Mesendoderm (in vitro differentiated cells): ENCODE measurements around the gene TP73.
A peak's percentile ranks its signal among the peaks of the same experiment; 100 is the strongest.

Experiments used
- DNase-seq: peaks from one replicate; pipeline ENCODE4 v3.0.0; 2013
- H2AK5ac ChIP-seq: 2 replicates; pipeline ENCODE4 v1.6.1; 2013; ENCODE audit warnings: low read length, inconsistent platforms
- H2BK120ac ChIP-seq: 2 replicates; pipeline ENCODE4 v1.6.1; 2013; ENCODE audit warnings: low read depth, mild to moderate bottlenecking, low read length, moderate library complexity, mixed read lengths
- H2BK15ac ChIP-seq: replicated peaks from 2 replicates; pipeline ENCODE4 v1.6.1; 2013; ENCODE audit warnings: low read depth, mild to moderate bottlenecking, moderate library complexity
- H2BK5ac ChIP-seq: 2 replicates; pipeline ENCODE4 v1.6.1; 2013; ENCODE audit warnings: low read length, inconsistent platforms
- H3K18ac ChIP-seq: 2 replicates; pipeline ENCODE4 v1.6.1; 2013; ENCODE audit warnings: mild to moderate bottlenecking, low read length, mixed read lengths
- H3K23ac ChIP-seq: one replicate; pipeline ENCODE4 v1.6.1; 2013; ENCODE audit warnings: low read length
- H3K27ac ChIP-seq: 2 replicates; pipeline ENCODE4 v1.5.1; 2013; ENCODE audit warnings: low read depth, mild to moderate bottlenecking, inconsistent platforms, low read length, moderate library complexity
- H3K27me3 ChIP-seq: 2 replicates; pipeline ENCODE4 v1.6.1; 2013; ENCODE audit warnings: low read length, control low read depth, mild to moderate bottlenecking, inconsistent platforms; ENCODE audit not compliant: insufficient read depth, poor library complexity
- H3K36me3 ChIP-seq: 2 replicates; pipeline ENCODE4 v1.6.1; 2013; ENCODE audit warnings: low read length, inconsistent platforms; ENCODE audit not compliant: control insufficient read depth, insufficient read depth
- H3K4ac ChIP-seq: one replicate; pipeline ENCODE4 v1.6.1; 2013; ENCODE audit warnings: low read depth, mild to moderate bottlenecking, low read length, moderate library complexity
- H3K4me1 ChIP-seq: 2 replicates; pipeline ENCODE4 v1.6.1; 2013; ENCODE audit warnings: low read depth, low read length, inconsistent platforms; ENCODE audit not compliant: control insufficient read depth
- H3K4me2 ChIP-seq: 2 replicates; pipeline ENCODE4 v1.6.1; 2013; ENCODE audit warnings: low read length
- H3K4me3 ChIP-seq: 2 replicates; pipeline ENCODE4 v1.5.1; 2013; ENCODE audit warnings: mild to moderate bottlenecking, low read length
- H3K56ac ChIP-seq: one replicate; pipeline ENCODE4 v1.6.1; 2013; ENCODE audit warnings: low read length
- H3K79me1 ChIP-seq: 2 replicates; pipeline ENCODE4 v1.6.1; 2013; ENCODE audit warnings: low read length, inconsistent platforms
- H3K79me2 ChIP-seq: 2 replicates; pipeline ENCODE4 v1.6.1; 2013; ENCODE audit warnings: mild to moderate bottlenecking, low read length; ENCODE audit not compliant: control insufficient read depth, insufficient read depth
- H3K9ac ChIP-seq: 2 replicates; pipeline ENCODE4 v1.6.1; 2013; ENCODE audit warnings: low read length, inconsistent platforms
- H4K5ac ChIP-seq: one replicate; pipeline ENCODE4 v1.6.1; 2013; ENCODE audit warnings: low read length
- H4K8ac ChIP-seq: one replicate; pipeline ENCODE4 v1.6.1; 2013; ENCODE audit warnings: low read depth, mild to moderate bottlenecking, control low read depth, low read length, moderate library complexity
- WGBS: extraction: QIAGEN DNeasy Blood & Tissue Kit; methylation state at CpG from one replicate; pipeline ENCODE4 v1.1.7; 2013; ENCODE audit warnings: low lambda C conversion rate, missing lambda C conversion rate; ENCODE audit not compliant: insufficient coverage; ENCODE audit errors: extremely low coverage; 5-methylcytosine and 5-hydroxymethylcytosine counted together

TP73 gene

DNA sequence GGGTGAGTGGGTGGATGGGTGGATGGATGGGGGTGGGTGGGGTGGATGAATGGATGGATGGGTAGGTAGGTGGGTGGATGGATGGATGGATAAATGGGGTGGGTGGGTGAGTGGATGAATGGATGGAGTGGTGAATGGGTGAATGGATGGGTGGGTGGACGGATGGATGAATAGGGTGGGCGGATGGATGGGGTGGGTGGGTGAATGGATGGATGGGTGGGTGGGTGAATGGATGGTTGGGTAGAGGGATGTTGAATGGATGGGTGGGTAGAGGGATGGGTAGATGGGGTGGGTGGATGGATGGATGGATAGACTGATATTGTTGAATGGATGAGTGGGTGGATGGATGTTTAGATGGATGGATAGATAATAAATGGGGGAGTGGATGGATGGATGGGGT, 73.0 kb downstream of the TP73 start:
- H3K18ac ChIP-seq = no peak overlapping the region
- no peaks in the 10 kb centered on the region for H3K79me1 ChIP-seq
- H3K9ac ChIP-seq = no peak overlapping the region
- no peak overlapping the region for H3K27ac ChIP-seq
- no peak overlapping the region for H3K4ac ChIP-seq
- no peak overlapping the region for H2BK15ac ChIP-seq
- no peak for DNase-seq
- H3K27me3 ChIP-seq = no peaks in the 10 kb centered on the region
- H2BK120ac ChIP-seq = no peak overlapping the region
- H3K36me3 ChIP-seq = no peaks in the 10 kb centered on the region
- no peak overlapping the region for H3K23ac ChIP-seq
- H2AK5ac ChIP-seq = no peak overlapping the region
- H3K79me2 ChIP-seq = no peaks in the 10 kb centered on the region
- no peak overlapping the region for H4K5ac ChIP-seq
- H3K4me3 ChIP-seq = no peak overlapping the region
- no CpG with 5 or more reads among the region's 2 CpGs for WGBS
- no peak overlapping the region for H3K56ac ChIP-seq
- no peak overlapping the region for H2BK5ac ChIP-seq
- no peak overlapping the region for H4K8ac ChIP-seq
- no peak overlapping the region for H3K4me2 ChIP-seq
- H3K4me1 ChIP-seq = no peaks in the 10 kb centered on the region

- Histone ChIP-seq H2BK15ac (no peak overlapping the region), H3K4ac (no peak overlapping the region), H2BK5ac (no peak overlapping the region), H3K4me1 (no peaks in the 10 kb centered on the region), H3K23ac (no peak overlapping the region), H3K9ac (no peak overlapping the region), H3K56ac (no peak overlapping the region), H3K79me2 (no peaks in the 10 kb centered on the region), H3K27me3 (no peaks in the 10 kb centered on the region), H2BK120ac (no peak overlapping the region), H4K5ac (no peak overlapping the region), H3K79me1 (no peaks in the 10 kb centered on the region), H3K4me3 (no peak overlapping the region), H3K18ac (no peak overlapping the region), H3K36me3 (no peaks in the 10 kb centered on the region), H4K8ac (no peak overlapping the region), H3K4me2 (no peak overlapping the region), H2AK5ac (no peak overlapping the region), H3K27ac (no peak overlapping the region)
- peak; percentile 57 for DNase-seq
- no CpG with 5 or more reads among the region's 37 CpGs for whole genome bisulfite sequencing
Measured at GRCh38 chr1:3727042-3727824, 74.9 kb downstream of the TP73 start.

GRCh38 chr1:3727825-3728776, 75.8 kb downstream of the TP73 start:
- no peak overlapping the region for H4K8ac ChIP-seq
- H2BK5ac ChIP-seq = no peak overlapping the region
- no peak overlapping the region for H3K56ac ChIP-seq

GRCh38 chr1:3729594-3730542, 77.6 kb downstream of the TP73 start:
- H3K36me3 ChIP-seq = no peaks in the 10 kb centered on the region
- no peak overlapping the region for H3K4me3 ChIP-seq
- H4K8ac ChIP-seq = no peak overlapping the region
- H4K5ac ChIP-seq = no peak overlapping the region
- H3K56ac ChIP-seq = no peak overlapping the region
- no CpG with 5 or more reads among the region's 32 CpGs for WGBS
- no peak overlapping the region for H3K23ac ChIP-seq
- no peak overlapping the region for H2BK5ac ChIP-seq
- no peaks in the 10 kb centered on the region for H3K79me2 ChIP-seq
- no peak overlapping the region for H3K4ac ChIP-seq
- H2BK15ac ChIP-seq = no peak overlapping the region
- no peak overlapping the region for H3K27ac ChIP-seq
- H3K27me3 ChIP-seq = no peaks in the 10 kb centered on the region
- no peaks in the 10 kb centered on the region for H3K4me1 ChIP-seq
- no peaks in the 10 kb centered on the region for H3K79me1 ChIP-seq
- H2AK5ac ChIP-seq = no peak overlapping the region
- H2BK120ac ChIP-seq = no peak overlapping the region
- no peak overlapping the region for H3K18ac ChIP-seq
- no peak for DNase-seq
- H3K9ac ChIP-seq = no peak overlapping the region
- H3K4me2 ChIP-seq = no peak overlapping the region

More at GRCh38 chr1:3727825-3728776, 75.8 kb downstream of the TP73 start:
- Histone ChIP-seq H3K4ac (no peak overlapping the region), H3K27ac (no peak overlapping the region), H3K79me1 (no peaks in the 10 kb centered on the region), H4K5ac (no peak overlapping the region), H2BK15ac (no peak overlapping the region), H2AK5ac (no peak overlapping the region), H3K4me1 (no peaks in the 10 kb centered on the region), H2BK120ac (no peak overlapping the region), H3K4me2 (no peak overlapping the region), H3K23ac (no peak overlapping the region), H3K18ac (no peak overlapping the region), H3K4me3 (no peak overlapping the region), H3K79me2 (no peaks in the 10 kb centered on the region), H3K36me3 (no peaks in the 10 kb centered on the region), H3K9ac (no peak overlapping the region), H3K27me3 (no peaks in the 10 kb centered on the region)
- DNase-seq = no peak
- no CpG with 5 or more reads among the region's 31 CpGs for WGBS

GRCh38 chr1:3730543-3731247, 78.4 kb downstream of the TP73 start:
- no peaks in the 10 kb centered on the region for H3K4me1 ChIP-seq
- H4K5ac ChIP-seq = no peak overlapping the region
- H3K79me2 ChIP-seq = no peaks in the 10 kb centered on the region
- no peak overlapping the region for H2BK15ac ChIP-seq
- H3K4me2 ChIP-seq = no peak overlapping the region
- H3K79me1 ChIP-seq = no peaks in the 10 kb centered on the region
- H3K27me3 ChIP-seq = no peaks in the 10 kb centered on the region
- no peak overlapping the region for H3K56ac ChIP-seq
- no peak overlapping the region for H2BK5ac ChIP-seq
- no peaks in the 10 kb centered on the region for H3K36me3 ChIP-seq
- H3K27ac ChIP-seq = no peak overlapping the region
- no peak overlapping the region for H3K4me3 ChIP-seq
- no peak overlapping the region for H3K9ac ChIP-seq
- H3K4ac ChIP-seq = no peak overlapping the region
- no peak overlapping the region for H3K23ac ChIP-seq
- H2BK120ac ChIP-seq = no peak overlapping the region
- H4K8ac ChIP-seq = no peak overlapping the region
- no peak overlapping the region for H3K18ac ChIP-seq
- H2AK5ac ChIP-seq = no peak overlapping the region
- DNase-seq = no peak
- WGBS = no CpG with 5 or more reads among the region's 25 CpGs
